H1 (cell line): ENCODE results near the gene RAP2A. TPM values are rescaled to one million over a fixed set of nuclear protein-coding genes. Genes with fewer than 3 reads are reported as not detected.

Experiments
- CTCF ChIA-PET: fragments of 300-600 bp; sonication (Branson Sonifier 250); formaldehyde crosslinking; loops from one replicate; lab custom pipeline; 2021; ENCODE audit not compliant: partially characterized antibody; lab: Charles Lee
- POLR2A ChIA-PET: fragments of 300-600 bp; sonication (Branson Sonifier 250); formaldehyde crosslinking; loops from one replicate; lab custom pipeline; 2021; ENCODE audit warnings: inconsistent platforms; ENCODE audit not compliant: partially characterized antibody; lab: Charles Lee
- DNase-seq, 2 experiments: peaks; one replicate each; pipeline versions ENCODE4 v3.0.0 to v3.0.0-alpha.2; 2010 to 2022; ENCODE audit warnings: low spot score in 2 of 2, low read depth in 1 of 2, mixed read lengths in 1 of 2
- FAIRE-seq: peaks from 2 replicates; lab custom pipeline; 2011; peaks lifted over from hg19 to GRCh38; lab: Jason Lieb, UNC
- H2AFZ ChIP-seq: 2 replicates; pipeline ENCODE4 v1.8.1; 2012; ENCODE audit warnings: low read length, inconsistent platforms
- H2AK5ac ChIP-seq: 2 replicates; pipeline ENCODE4 v1.6.1; 2013; ENCODE audit warnings: low read depth, low read length
- H2BK120ac ChIP-seq: replicated peaks from 2 replicates; pipeline ENCODE3; 2013; ENCODE audit warnings: low read depth, low read length, inconsistent platforms
- H2BK12ac ChIP-seq: 2 replicates; pipeline ENCODE4 v1.6.1; 2013; ENCODE audit warnings: low read depth, low read length
- H2BK15ac ChIP-seq: 2 replicates; pipeline ENCODE4 v1.6.1; 2013; ENCODE audit warnings: low read length
- H2BK20ac ChIP-seq: 2 replicates; pipeline ENCODE4 v1.6.1; 2013; ENCODE audit warnings: low read length
- H2BK5ac ChIP-seq: 2 replicates; pipeline ENCODE4 v1.6.1; 2013; ENCODE audit warnings: low read depth, low read length
- H3K14ac ChIP-seq: 2 replicates; pipeline ENCODE4 v1.6.1; 2013; ENCODE audit warnings: inconsistent platforms; ENCODE audit not compliant: insufficient read length
- H3K18ac ChIP-seq: 2 replicates; pipeline ENCODE4 v1.6.1; 2013; ENCODE audit warnings: low read length; ENCODE audit errors: extremely low read depth
- H3K23ac ChIP-seq: 2 replicates; pipeline ENCODE4 v1.6.1; 2013; ENCODE audit warnings: inconsistent platforms; ENCODE audit not compliant: insufficient read length
- H3K23me2 ChIP-seq: 2 replicates; pipeline ENCODE4 v1.6.1; 2013; ENCODE audit warnings: low read depth, low read length
- H3K27ac ChIP-seq: 2 replicates; pipeline ENCODE4 v1.6.1; 2011; ENCODE audit warnings: low read depth, low read length, inconsistent platforms
- H3K27me3 ChIP-seq, 4 experiments: replicated peaks in 1 of 4; 1 replicate in 1 of 4; 2 replicates in 3 of 4; pipeline versions ENCODE4 v1.6.1 to v1.8.1; 2011 to 2013; ENCODE audit warnings: low read length in 3 of 4, mild to moderate bottlenecking in 3 of 4, inconsistent platforms in 2 of 4, mixed read lengths in 2 of 4, moderate library complexity in 1 of 4; ENCODE audit not compliant: control insufficient read depth in 3 of 4, insufficient read depth in 3 of 4; ENCODE audit errors: extremely low read depth in 1 of 4
- H3K36me3 ChIP-seq, 4 experiments: 2 replicates each; pipeline versions ENCODE4 v1.6.1 to v1.8.1; 2011 to 2013; ENCODE audit warnings: mild to moderate bottlenecking in 4 of 4, low read length in 3 of 4, moderate library complexity in 2 of 4, control low read depth in 1 of 4, inconsistent platforms in 1 of 4; ENCODE audit not compliant: insufficient read depth in 4 of 4, control insufficient read depth in 2 of 4
- H3K4ac ChIP-seq: replicated peaks from 2 replicates; pipeline ENCODE3; 2013; ENCODE audit warnings: low read length, low read depth, mixed read lengths, inconsistent platforms; ENCODE audit not compliant: insufficient read length
- H3K4me1 ChIP-seq, 4 experiments: replicated peaks in 1 of 4; 1 replicate in 1 of 4; 2 replicates in 3 of 4; pipeline versions ENCODE4 v1.6.1 to v1.8.1; 2011 to 2013; ENCODE audit warnings: low read length in 3 of 4, inconsistent platforms in 2 of 4, mixed read lengths in 1 of 4; ENCODE audit not compliant: insufficient read depth in 4 of 4, control insufficient read depth in 3 of 4
- H3K4me2 ChIP-seq, 2 experiments: 2 replicates each; pipeline versions ENCODE4 v1.6.1 to v1.8.1; 2011 to 2013; ENCODE audit warnings: low read depth in 2 of 2, low read length in 2 of 2, control low read depth in 1 of 2, inconsistent platforms in 1 of 2, mild to moderate bottlenecking in 1 of 2; ENCODE audit not compliant: insufficient read depth in 1 of 2
- H3K4me3 ChIP-seq, 4 experiments: fragments of 200-600, 300-600 bp in 1 of 4; sonication (generic), shearing (Covaris generic), sonication (Bioruptor Twin) in 1 of 4; 2 replicates each; pipeline versions ENCODE4 v1.5.1 to v1.8.1; 2011 to 2016; ENCODE audit warnings: low read length in 4 of 4, low read depth in 3 of 4, control low read depth in 2 of 4, inconsistent platforms in 2 of 4, mild to moderate bottlenecking in 2 of 4, mixed read lengths in 1 of 4, moderate library complexity in 1 of 4; ENCODE audit not compliant: insufficient read depth in 2 of 4; ENCODE audit errors: extremely low read depth in 1 of 4
- H3K56ac ChIP-seq: replicated peaks from 2 replicates; pipeline ENCODE3; 2013; ENCODE audit warnings: low read depth, mild to moderate bottlenecking, mixed read lengths, low read length, inconsistent platforms; ENCODE audit not compliant: insufficient read length
- H3K79me1 ChIP-seq: 2 replicates; pipeline ENCODE4 v1.6.1; 2013; ENCODE audit warnings: low read depth, low read length, control low read depth
- H3K79me2 ChIP-seq, 2 experiments: 2 replicates each; pipeline versions ENCODE4 v1.6.1 to v1.8.1; 2012 to 2013; ENCODE audit warnings: low read length in 2 of 2, mild to moderate bottlenecking in 2 of 2, inconsistent platforms in 1 of 2; ENCODE audit not compliant: insufficient read depth in 2 of 2, control insufficient read depth in 1 of 2
- H3K9ac ChIP-seq, 4 experiments: replicated peaks in 1 of 4; 1 replicate in 1 of 4; 2 replicates in 3 of 4; pipeline versions ENCODE4 v1.6.1 to v1.8.1; 2011 to 2013; ENCODE audit warnings: low read depth in 3 of 4, low read length in 3 of 4, control low read depth in 2 of 4, mild to moderate bottlenecking in 2 of 4, moderate library complexity in 2 of 4, inconsistent platforms in 1 of 4; ENCODE audit errors: extremely low read depth in 1 of 4
- H3K9me3 ChIP-seq, 2 experiments: 2 replicates each; pipeline versions ENCODE4 v1.6.1 to v1.8.1; 2012 to 2013; ENCODE audit warnings: mild to moderate bottlenecking in 2 of 2, moderate library complexity in 2 of 2, control low read depth in 1 of 2, inconsistent platforms in 1 of 2, low read depth in 1 of 2, low read length in 1 of 2, mixed read lengths in 1 of 2; ENCODE audit not compliant: insufficient read depth in 2 of 2
- H4K20me1 ChIP-seq, 2 experiments: replicated peaks in 1 of 2; 2 replicates each; pipeline versions ENCODE3 to v1.8.1; 2011 to 2013; ENCODE audit warnings: inconsistent platforms in 2 of 2, low read length in 2 of 2, mild to moderate bottlenecking in 1 of 2; ENCODE audit not compliant: insufficient read depth in 2 of 2, control insufficient read depth in 1 of 2
- H4K5ac ChIP-seq: 2 replicates; pipeline ENCODE4 v1.6.1; 2013; ENCODE audit warnings: low read length, low read depth, mixed read lengths, inconsistent platforms; ENCODE audit not compliant: insufficient read length
- H4K8ac ChIP-seq: 2 replicates; pipeline ENCODE4 v1.8.0; 2013; ENCODE audit warnings: mild to moderate bottlenecking, moderate library complexity, low read length, inconsistent platforms; ENCODE audit not compliant: insufficient read depth; ENCODE audit errors: extremely low read depth
- H4K91ac ChIP-seq: replicated peaks from 2 replicates; pipeline ENCODE3; 2013; ENCODE audit warnings: low read length, mixed read lengths, inconsistent platforms; ENCODE audit not compliant: insufficient read length
- BRCA1 ChIP-seq: IDR thresholded peaks from 2 replicates; pipeline ENCODE4 v1.6.1; 2012; ENCODE audit warnings: low read depth, low read length, improper control_type of control experiment
- EP300 ChIP-seq, 2 experiments: IDR thresholded peaks; 1 replicate in 1 of 2; 2 replicates in 1 of 2; pipeline ENCODE4 v1.6.1; 2011 to 2012; ENCODE audit warnings: low read depth in 2 of 2, low read length in 2 of 2, mild to moderate bottlenecking in 2 of 2, borderline replicate concordance in 1 of 2, inconsistent platforms in 1 of 2, moderate library complexity in 1 of 2
- FOSL1 ChIP-seq: IDR thresholded peaks from 2 replicates; pipeline ENCODE4 v1.6.1; 2011; ENCODE audit warnings: mild to moderate bottlenecking, low read depth, low read length, moderate library complexity; ENCODE audit not compliant: insufficient read depth
- GABPA ChIP-seq: IDR thresholded peaks from 2 replicates; pipeline ENCODE4 v1.6.1; 2011; ENCODE audit warnings: mild to moderate bottlenecking, low read length, moderate library complexity, borderline replicate concordance; ENCODE audit not compliant: insufficient read depth
- MAX ChIP-seq: IDR thresholded peaks from 2 replicates; pipeline ENCODE4 v1.6.1; 2012; ENCODE audit warnings: inconsistent platforms
- WGBS, 2 experiments: shearing (Covaris generic) in 1 of 2; methylation state at CpG; one replicate each; pipeline versions ENCODE4 v1.1.6 to v1.1.7; 2013 to 2015; ENCODE audit warnings: low lambda C conversion rate in 2 of 2, mixed read lengths in 2 of 2, inconsistent platforms in 1 of 2, low coverage in 1 of 2, missing lambda C conversion rate in 1 of 2; ENCODE audit not compliant: insufficient replicate concordance in 2 of 2, insufficient coverage in 1 of 2, insufficient read length in 1 of 2; ENCODE audit errors: extremely low coverage in 1 of 2, missing lambda C conversion rate in 1 of 2; 5-methylcytosine and 5-hydroxymethylcytosine counted together
- polyA plus RNA-seq, 7 experiments: library from polyadenylated mRNA; depleted of rRNA in 3 of 7; stranded (reverse) in 5 of 7; unstranded in 2 of 7; fragments of >200 nt in 5 of 7; fragments of 200-250 nt in 2 of 7; gene quantifications; 1 replicate in 5 of 7; 2 replicates in 1 of 7; 4 replicates in 1 of 7; pipeline versions ENCODE4 v1.2.1 to v1.2.3, GENCODE V29; 2011 to 2013; ENCODE audit warnings: missing spikeins in 2 of 7, mixed read lengths in 2 of 7
- total RNA-seq: library from RNA; stranded (reverse); fragmentation: NEBNext Ultra II Directional; extraction: Animal tissue kit (Norgen Biotek cat#: 25700); gene quantifications from 2 replicates; pipeline ENCODE4 v1.2.1, GENCODE V29; 2021

Gene RAP2A
- total and polyA plus RNA-seq, 2 of the 8 experiments (the other 6 are each of a cell fraction or from before 2014, with no cell fraction given), result 8.4 to 43.4 TPM

- Histone ChIP-seq H3K9me3 (no peaks in the 10 kb centered on the region), H2BK5ac (no peak overlapping the region), H3K4me3 (no peak overlapping the region), H4K5ac (no peak overlapping the region), H2BK12ac (no peak overlapping the region), H3K4me1 (peaks cover 0 to 4% (median 1%) of the 10 kb centered on the region in 4 experiments; a peak in 3 of 7 replicates), H2BK20ac (no peak overlapping the region), H3K27ac (no peak overlapping the region), H4K91ac (no peak overlapping the region), H3K23ac (no peak overlapping the region), H2AFZ (no peak overlapping the region), H3K4ac (no peak overlapping the region), H2AK5ac (no peak overlapping the region), H3K79me2 (no peaks in the 10 kb centered on the region), H3K36me3 (no peaks in the 10 kb centered on the region), H3K9ac (no peak overlapping the region), H3K14ac (no peak overlapping the region)
- POLR2A ChIA-PET, result no interaction called here
- DNase-seq, result no peak
- TF ChIP-seq EP300 (IDR thresholded peaks at IDR 0.05; ENCODE audit: borderline replicate concordance in 1 of 2, low read depth in 2 of 2, low read length in 2 of 2) (no peak), GABPA (no peak), BRCA1 (no peak), MAX (no peak), FOSL1 (no peak)
- TF ChIP-seq, all 59 proteins: peak for 0
- H3K79me1 ChIP-seq, result no peaks in the 10 kb centered on the region
- no peak overlapping the region for H2BK15ac ChIP-seq
- H4K8ac ChIP-seq, result no peak overlapping the region
- H3K4me2 ChIP-seq, result no peak overlapping the region
- no peak overlapping the region for H2BK120ac ChIP-seq
- peaks cover 0 to 1% (median 0%) of the 10 kb centered on the region in 4 experiments; a peak in 1 of 7 replicates for H3K27me3 ChIP-seq
- FAIRE-seq, result no peak
- no peak overlapping the region for H3K56ac ChIP-seq
- CTCF ChIA-PET, result interaction anchor here (0.6 to 1.9 kb wide), 5 partner anchors 10 to 115 kb away, joined by 3 to 5 read pairs (median 3); no protein-coding TSS in a partner anchor
- H3K23me2 ChIP-seq, result no peaks in the 10 kb centered on the region
- no peaks in the 10 kb centered on the region for H4K20me1 ChIP-seq
- no peak overlapping the region for H3K18ac ChIP-seq
- 94% methylated on average over 4 of the region's 4 CpGs; no CpG with 5 or more reads in 1 of the 2 experiments for WGBS, 2 experiments
Observed at GRCh38 chr13:97475011-97475410, 41.0 kb downstream of the RAP2A start.
